H1 (cell line): ENCODE measurements around the gene COL27A1. TPM values are rescaled to one million over a fixed set of nuclear protein-coding genes. Genes with fewer than 3 reads are reported as not detected.

ENCODE experiments used
- CTCF ChIA-PET: fragments of 300-600 bp; sonication (Branson Sonifier 250); formaldehyde crosslinking; loops from one replicate; lab custom pipeline; 2021; ENCODE audit not compliant: partially characterized antibody; lab: Charles Lee
- POLR2A ChIA-PET: fragments of 300-600 bp; sonication (Branson Sonifier 250); formaldehyde crosslinking; loops from one replicate; lab custom pipeline; 2021; ENCODE audit warnings: inconsistent platforms; ENCODE audit not compliant: partially characterized antibody; lab: Charles Lee
- DNase-seq, 2 experiments: peaks; one replicate each; pipeline versions ENCODE4 v3.0.0 to v3.0.0-alpha.2; 2010 to 2022; ENCODE audit warnings: low spot score in 2 of 2, low read depth in 1 of 2, mixed read lengths in 1 of 2
- FAIRE-seq: peaks from 2 replicates; lab custom pipeline; 2011; peaks lifted over from hg19 to GRCh38; lab: Jason Lieb, UNC
- H2AFZ ChIP-seq: 2 replicates; pipeline ENCODE4 v1.8.1; 2012; ENCODE audit warnings: low read length, inconsistent platforms
- H2AK5ac ChIP-seq: 2 replicates; pipeline ENCODE4 v1.6.1; 2013; ENCODE audit warnings: low read depth, low read length
- H2BK120ac ChIP-seq: replicated peaks from 2 replicates; pipeline ENCODE3; 2013; ENCODE audit warnings: low read depth, low read length, inconsistent platforms
- H2BK12ac ChIP-seq: 2 replicates; pipeline ENCODE4 v1.6.1; 2013; ENCODE audit warnings: low read depth, low read length
- H2BK15ac ChIP-seq: 2 replicates; pipeline ENCODE4 v1.6.1; 2013; ENCODE audit warnings: low read length
- H2BK20ac ChIP-seq: 2 replicates; pipeline ENCODE4 v1.6.1; 2013; ENCODE audit warnings: low read length
- H2BK5ac ChIP-seq: 2 replicates; pipeline ENCODE4 v1.6.1; 2013; ENCODE audit warnings: low read depth, low read length
- H3K14ac ChIP-seq: 2 replicates; pipeline ENCODE4 v1.6.1; 2013; ENCODE audit warnings: inconsistent platforms; ENCODE audit not compliant: insufficient read length
- H3K18ac ChIP-seq: 2 replicates; pipeline ENCODE4 v1.6.1; 2013; ENCODE audit warnings: low read length; ENCODE audit errors: extremely low read depth
- H3K23ac ChIP-seq: 2 replicates; pipeline ENCODE4 v1.6.1; 2013; ENCODE audit warnings: inconsistent platforms; ENCODE audit not compliant: insufficient read length
- H3K23me2 ChIP-seq: 2 replicates; pipeline ENCODE4 v1.6.1; 2013; ENCODE audit warnings: low read depth, low read length
- H3K27ac ChIP-seq: 2 replicates; pipeline ENCODE4 v1.6.1; 2011; ENCODE audit warnings: low read depth, low read length, inconsistent platforms
- H3K27me3 ChIP-seq, 4 experiments: replicated peaks in 1 of 4; 1 replicate in 1 of 4; 2 replicates in 3 of 4; pipeline versions ENCODE4 v1.6.1 to v1.8.1; 2011 to 2013; ENCODE audit warnings: low read length in 3 of 4, mild to moderate bottlenecking in 3 of 4, inconsistent platforms in 2 of 4, mixed read lengths in 2 of 4, moderate library complexity in 1 of 4; ENCODE audit not compliant: control insufficient read depth in 3 of 4, insufficient read depth in 3 of 4; ENCODE audit errors: extremely low read depth in 1 of 4
- H3K36me3 ChIP-seq, 4 experiments: 2 replicates each; pipeline versions ENCODE4 v1.6.1 to v1.8.1; 2011 to 2013; ENCODE audit warnings: mild to moderate bottlenecking in 4 of 4, low read length in 3 of 4, moderate library complexity in 2 of 4, control low read depth in 1 of 4, inconsistent platforms in 1 of 4; ENCODE audit not compliant: insufficient read depth in 4 of 4, control insufficient read depth in 2 of 4
- H3K4ac ChIP-seq: replicated peaks from 2 replicates; pipeline ENCODE3; 2013; ENCODE audit warnings: low read length, low read depth, mixed read lengths, inconsistent platforms; ENCODE audit not compliant: insufficient read length
- H3K4me1 ChIP-seq, 4 experiments: replicated peaks in 1 of 4; 1 replicate in 1 of 4; 2 replicates in 3 of 4; pipeline versions ENCODE4 v1.6.1 to v1.8.1; 2011 to 2013; ENCODE audit warnings: low read length in 3 of 4, inconsistent platforms in 2 of 4, mixed read lengths in 1 of 4; ENCODE audit not compliant: insufficient read depth in 4 of 4, control insufficient read depth in 3 of 4
- H3K4me2 ChIP-seq, 2 experiments: 2 replicates each; pipeline versions ENCODE4 v1.6.1 to v1.8.1; 2011 to 2013; ENCODE audit warnings: low read depth in 2 of 2, low read length in 2 of 2, control low read depth in 1 of 2, inconsistent platforms in 1 of 2, mild to moderate bottlenecking in 1 of 2; ENCODE audit not compliant: insufficient read depth in 1 of 2
- H3K4me3 ChIP-seq, 4 experiments: fragments of 200-600, 300-600 bp in 1 of 4; sonication (generic), shearing (Covaris generic), sonication (Bioruptor Twin) in 1 of 4; 2 replicates each; pipeline versions ENCODE4 v1.5.1 to v1.8.1; 2011 to 2016; ENCODE audit warnings: low read length in 4 of 4, low read depth in 3 of 4, control low read depth in 2 of 4, inconsistent platforms in 2 of 4, mild to moderate bottlenecking in 2 of 4, mixed read lengths in 1 of 4, moderate library complexity in 1 of 4; ENCODE audit not compliant: insufficient read depth in 2 of 4; ENCODE audit errors: extremely low read depth in 1 of 4
- H3K56ac ChIP-seq: replicated peaks from 2 replicates; pipeline ENCODE3; 2013; ENCODE audit warnings: low read depth, mild to moderate bottlenecking, mixed read lengths, low read length, inconsistent platforms; ENCODE audit not compliant: insufficient read length
- H3K79me1 ChIP-seq: 2 replicates; pipeline ENCODE4 v1.6.1; 2013; ENCODE audit warnings: low read depth, low read length, control low read depth
- H3K79me2 ChIP-seq, 2 experiments: 2 replicates each; pipeline versions ENCODE4 v1.6.1 to v1.8.1; 2012 to 2013; ENCODE audit warnings: low read length in 2 of 2, mild to moderate bottlenecking in 2 of 2, inconsistent platforms in 1 of 2; ENCODE audit not compliant: insufficient read depth in 2 of 2, control insufficient read depth in 1 of 2
- H3K9ac ChIP-seq, 4 experiments: replicated peaks in 1 of 4; 1 replicate in 1 of 4; 2 replicates in 3 of 4; pipeline versions ENCODE4 v1.6.1 to v1.8.1; 2011 to 2013; ENCODE audit warnings: low read depth in 3 of 4, low read length in 3 of 4, control low read depth in 2 of 4, mild to moderate bottlenecking in 2 of 4, moderate library complexity in 2 of 4, inconsistent platforms in 1 of 4; ENCODE audit errors: extremely low read depth in 1 of 4
- H3K9me3 ChIP-seq, 2 experiments: 2 replicates each; pipeline versions ENCODE4 v1.6.1 to v1.8.1; 2012 to 2013; ENCODE audit warnings: mild to moderate bottlenecking in 2 of 2, moderate library complexity in 2 of 2, control low read depth in 1 of 2, inconsistent platforms in 1 of 2, low read depth in 1 of 2, low read length in 1 of 2, mixed read lengths in 1 of 2; ENCODE audit not compliant: insufficient read depth in 2 of 2
- H4K20me1 ChIP-seq, 2 experiments: replicated peaks in 1 of 2; 2 replicates each; pipeline versions ENCODE3 to v1.8.1; 2011 to 2013; ENCODE audit warnings: inconsistent platforms in 2 of 2, low read length in 2 of 2, mild to moderate bottlenecking in 1 of 2; ENCODE audit not compliant: insufficient read depth in 2 of 2, control insufficient read depth in 1 of 2
- H4K5ac ChIP-seq: 2 replicates; pipeline ENCODE4 v1.6.1; 2013; ENCODE audit warnings: low read length, low read depth, mixed read lengths, inconsistent platforms; ENCODE audit not compliant: insufficient read length
- H4K8ac ChIP-seq: 2 replicates; pipeline ENCODE4 v1.8.0; 2013; ENCODE audit warnings: mild to moderate bottlenecking, moderate library complexity, low read length, inconsistent platforms; ENCODE audit not compliant: insufficient read depth; ENCODE audit errors: extremely low read depth
- H4K91ac ChIP-seq: replicated peaks from 2 replicates; pipeline ENCODE3; 2013; ENCODE audit warnings: low read length, mixed read lengths, inconsistent platforms; ENCODE audit not compliant: insufficient read length
- JUND ChIP-seq: IDR thresholded peaks from 2 replicates; pipeline ENCODE4 v1.6.1; 2011; ENCODE audit warnings: mild to moderate bottlenecking, improper control_type of control experiment, low read length
- KDM4A ChIP-seq: IDR thresholded peaks from one replicate; pipeline ENCODE4 v1.7.1; 2012; ENCODE audit warnings: low read depth, mild to moderate bottlenecking, moderate library complexity, low read length, inconsistent platforms; ENCODE audit not compliant: severe bottlenecking
- POU5F1 ChIP-seq: IDR thresholded peaks from 2 replicates; pipeline ENCODE4 v1.6.1; 2011; ENCODE audit warnings: low read depth, mild to moderate bottlenecking, low read length, moderate library complexity
- SIX5 ChIP-seq: IDR thresholded peaks from 2 replicates; pipeline ENCODE4 v1.6.1; 2011; ENCODE audit warnings: mild to moderate bottlenecking, low read depth, low read length
- SP4 ChIP-seq: IDR thresholded peaks from 2 replicates; pipeline ENCODE4 v1.6.1; 2012; ENCODE audit warnings: low read length, inconsistent platforms
- YY1 ChIP-seq: IDR thresholded peaks from 2 replicates; pipeline ENCODE4 v1.6.1; 2011; ENCODE audit warnings: low read depth, mild to moderate bottlenecking, low read length
- WGBS, 2 experiments: shearing (Covaris generic) in 1 of 2; methylation state at CpG; one replicate each; pipeline versions ENCODE4 v1.1.6 to v1.1.7; 2013 to 2015; ENCODE audit warnings: low lambda C conversion rate in 2 of 2, mixed read lengths in 2 of 2, inconsistent platforms in 1 of 2, low coverage in 1 of 2, missing lambda C conversion rate in 1 of 2; ENCODE audit not compliant: insufficient replicate concordance in 2 of 2, insufficient coverage in 1 of 2, insufficient read length in 1 of 2; ENCODE audit errors: extremely low coverage in 1 of 2, missing lambda C conversion rate in 1 of 2; 5-methylcytosine and 5-hydroxymethylcytosine counted together
- polyA plus RNA-seq, 7 experiments: library from polyadenylated mRNA; depleted of rRNA in 3 of 7; stranded (reverse) in 5 of 7; unstranded in 2 of 7; fragments of >200 nt in 5 of 7; fragments of 200-250 nt in 2 of 7; gene quantifications; 1 replicate in 5 of 7; 2 replicates in 1 of 7; 4 replicates in 1 of 7; pipeline versions ENCODE4 v1.2.1 to v1.2.3, GENCODE V29; 2011 to 2013; ENCODE audit warnings: missing spikeins in 2 of 7, mixed read lengths in 2 of 7
- total RNA-seq: library from RNA; stranded (reverse); fragmentation: NEBNext Ultra II Directional; extraction: Animal tissue kit (Norgen Biotek cat#: 25700); gene quantifications from 2 replicates; pipeline ENCODE4 v1.2.1, GENCODE V29; 2021

The COL27A1 gene
- total and polyA plus RNA-seq, 2 of the 8 experiments (the other 6 are each of a cell fraction or from before 2014, with no cell fraction given), result 15.1 to 22.8 TPM

DNA sequence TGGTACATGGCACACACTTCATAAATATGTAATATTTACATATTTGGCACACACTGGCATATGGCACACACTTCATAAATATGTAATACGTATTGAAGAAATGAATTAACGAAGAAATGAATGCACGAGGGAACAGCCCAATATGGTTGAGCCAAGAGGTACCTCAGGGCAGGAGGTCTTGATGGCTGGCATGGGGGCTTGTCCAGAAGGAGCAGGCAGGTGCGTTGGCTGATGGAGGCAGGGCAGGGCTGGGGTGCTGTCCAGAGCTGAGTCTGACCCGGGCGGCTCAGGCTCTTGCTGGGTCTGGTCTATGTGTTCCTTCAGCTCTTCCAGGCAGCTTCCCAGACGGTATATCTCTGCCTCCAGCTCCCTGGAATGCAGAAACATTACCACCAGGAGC, 206.2 kb downstream of the COL27A1 start:
- no peak overlapping the region for H3K4ac ChIP-seq
- no peaks in the 10 kb centered on the region for H3K79me2 ChIP-seq
- no peak overlapping the region for H4K91ac ChIP-seq
- no peak for TF ChIP-seq YY1
- no peak for TF ChIP-seq JUND
- TF ChIP-seq POU5F1, result no peak
- no peak for TF ChIP-seq SP4
- TF ChIP-seq KDM4A, result no peak
- TF ChIP-seq SIX5, result no peak
- DNase-seq (no peak), FAIRE-seq (no peak)
- no peak overlapping the region for H4K8ac ChIP-seq
- no peak overlapping the region for H3K23ac ChIP-seq
- H3K27ac ChIP-seq, result no peak overlapping the region
- H2AFZ ChIP-seq, result no peak overlapping the region
- H3K79me1 ChIP-seq, result no peaks in the 10 kb centered on the region
- H3K27me3 ChIP-seq, result no peaks in the 10 kb centered on the region
- H3K56ac ChIP-seq, result no peak overlapping the region
- ChIA-PET POLR2A (no interaction called here), CTCF (no interaction called here)
- no peak overlapping the region for H2BK12ac ChIP-seq
- H3K14ac ChIP-seq, result no peak overlapping the region
- no peak overlapping the region for H2BK20ac ChIP-seq
- no peak overlapping the region for H2AK5ac ChIP-seq
- no peaks in the 10 kb centered on the region for H3K4me1 ChIP-seq
- no peaks in the 10 kb centered on the region for H3K23me2 ChIP-seq
- no peak overlapping the region for H3K18ac ChIP-seq
- H4K20me1 ChIP-seq, result peaks cover 0 to 5% of the 10 kb centered on the region in 2 experiments
- no peak overlapping the region for H3K4me2 ChIP-seq
- no peak overlapping the region for H2BK15ac ChIP-seq
- H3K9ac ChIP-seq, result no peak overlapping the region
- no peak overlapping the region for H4K5ac ChIP-seq
- 92% methylated on average over 7 of the region's 7 CpGs; no CpG with 5 or more reads in 1 of the 2 experiments for WGBS, 2 experiments
- no peaks in the 10 kb centered on the region for H3K9me3 ChIP-seq
- H3K36me3 ChIP-seq, result peaks cover 16 to 63% (median 47%) of the 10 kb centered on the region in 4 experiments
- no peak overlapping the region for H3K4me3 ChIP-seq
- H2BK5ac ChIP-seq, result no peak overlapping the region
- H2BK120ac ChIP-seq, result no peak overlapping the region
